22Rv1 (cell line): ENCODE results near the gene YKT6.

Source experiments
- CTCF ChIP-seq: fragments of 450-650 bp; IDR thresholded peaks from 2 replicates; pipeline ENCODE4 v1.5.1; 2017; ENCODE audit warnings: mild to moderate bottlenecking
- ZFX ChIP-seq: fragments of 450-650 bp; IDR thresholded peaks from 2 replicates; pipeline ENCODE4 v1.6.1; 2017; ENCODE audit warnings: antibody characterized with exemption, borderline replicate concordance

GRCh38 chr7:44153948-44154335 is 46.8 kb upstream of the YKT6 start:
- TF ChIP-seq CTCF (no peak), ZFX (no peak)
